Activated T-cell treated with anti-CD3 and anti-CD28 coated beads, Interleukin-2, amount 50 U/mL, for 48 hours (primary cell): ENCODE data around the gene NPY1R.
A peak's percentile ranks its signal among the peaks of the same experiment; 100 is the strongest.

Source experiments
- DNase-seq, 2 experiments: peaks; one replicate each; pipeline ENCODE4 v3.0.0-alpha.2; 2020

Gene NPY1R

DNA sequence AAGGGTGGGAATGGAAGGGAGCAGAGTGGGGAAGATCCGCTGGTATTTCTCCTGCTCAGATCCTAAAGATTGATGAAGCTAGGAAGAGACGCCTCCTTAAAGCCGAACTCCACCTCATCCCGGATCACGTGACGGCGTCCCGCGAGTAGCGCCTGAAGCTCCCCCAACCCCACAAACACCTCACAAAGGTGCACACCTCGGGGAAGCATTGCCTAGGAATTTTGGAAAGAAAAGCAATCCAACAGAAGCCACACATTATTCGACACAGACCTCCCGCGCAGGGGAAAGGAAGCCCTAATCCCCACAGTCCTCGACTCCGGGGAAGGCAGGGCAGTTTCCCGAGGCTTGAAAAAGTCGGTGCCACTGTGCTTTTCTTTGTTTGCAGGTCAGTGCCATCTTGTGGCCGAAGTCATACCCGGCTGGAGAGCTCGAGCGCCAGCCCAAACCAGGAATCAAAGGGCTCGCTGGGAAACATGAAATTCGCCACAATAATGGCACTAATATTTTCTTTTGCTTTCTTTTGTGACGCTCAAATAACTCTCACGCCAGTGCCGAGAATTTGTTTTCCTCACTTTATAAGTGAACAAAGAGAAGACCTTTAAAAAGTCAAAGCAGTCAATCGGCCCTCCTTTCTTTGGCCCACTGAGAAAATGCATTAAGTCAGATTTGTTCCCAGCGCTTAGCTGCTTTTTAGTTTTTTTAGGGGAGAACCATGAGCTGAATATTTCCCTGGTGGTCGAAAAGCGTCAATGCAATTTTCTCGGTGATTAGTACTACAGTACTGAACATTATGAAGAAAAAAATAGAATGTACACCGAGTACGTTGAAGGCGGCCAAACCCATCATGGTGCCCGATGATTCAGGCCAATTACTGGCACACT, at the start of gene NPY1R:
Gene NPY1R (minus strand): TSS at position 71 of the 881 bp plus-strand sequence. CDS start 6,042 bp downstream, outside the sequence.
- peak; percentile 50 to 54 for DNase-seq

DNA sequence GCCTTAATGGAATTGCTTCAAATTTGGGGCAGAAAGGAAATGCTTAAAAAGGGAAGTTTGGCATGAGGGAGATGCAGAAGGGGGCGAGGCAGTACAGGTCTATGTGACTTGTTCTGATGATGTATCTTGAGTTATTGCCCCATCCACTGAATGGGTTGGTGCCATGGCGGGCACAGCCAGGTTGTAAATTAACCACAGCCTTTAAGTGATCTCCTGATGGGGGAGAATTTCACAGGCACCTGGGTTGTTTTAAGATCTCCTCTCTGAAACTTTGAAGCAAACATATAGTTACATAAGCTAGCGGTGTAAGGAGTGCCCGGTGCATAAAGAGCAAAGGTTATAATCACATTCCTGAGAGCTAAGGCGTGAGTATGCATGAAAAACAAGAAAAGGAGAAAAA, 48.3 kb upstream of the NPY1R start:
- DNase-seq = no peak

DNA sequence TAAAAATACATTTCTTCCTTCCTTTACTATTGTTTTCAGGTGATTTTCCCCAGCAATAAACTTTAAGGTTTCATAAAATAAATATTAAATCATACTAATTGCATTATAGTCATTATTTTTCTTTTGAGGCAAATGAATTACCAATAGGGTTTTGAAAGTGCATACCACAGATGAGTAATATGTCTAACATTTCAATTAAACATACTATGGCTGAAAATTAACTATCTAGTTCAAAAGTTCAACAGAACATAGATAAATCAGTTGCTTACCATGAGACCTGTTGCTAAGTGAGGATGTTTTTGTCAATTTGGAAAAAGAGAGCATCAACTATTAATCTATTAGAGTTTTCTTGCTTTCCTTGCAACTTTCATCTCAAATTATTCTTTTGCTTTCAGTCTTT, 46.3 kb upstream of the NPY1R start:
- no peak for DNase-seq

DNA sequence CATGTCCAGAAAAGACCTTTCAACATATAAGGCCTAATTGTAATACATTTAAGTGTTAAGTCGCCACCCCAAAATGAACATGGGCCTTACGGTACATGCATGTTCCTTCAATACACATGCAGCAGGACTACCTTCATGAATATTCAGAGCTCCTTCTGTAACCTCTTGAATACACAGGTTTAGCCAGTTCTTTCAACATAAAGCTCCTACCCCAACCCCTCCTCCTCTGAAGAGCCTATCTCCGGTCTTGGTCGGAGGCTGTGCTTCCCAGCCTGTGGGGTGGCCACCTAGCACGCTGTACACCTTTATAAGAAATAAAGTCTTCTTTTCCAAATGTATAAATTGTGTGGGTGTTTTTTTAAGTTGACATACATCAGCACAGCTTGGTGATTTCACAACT, 39.6 kb upstream of the NPY1R start:
- no peak for DNase-seq

DNA sequence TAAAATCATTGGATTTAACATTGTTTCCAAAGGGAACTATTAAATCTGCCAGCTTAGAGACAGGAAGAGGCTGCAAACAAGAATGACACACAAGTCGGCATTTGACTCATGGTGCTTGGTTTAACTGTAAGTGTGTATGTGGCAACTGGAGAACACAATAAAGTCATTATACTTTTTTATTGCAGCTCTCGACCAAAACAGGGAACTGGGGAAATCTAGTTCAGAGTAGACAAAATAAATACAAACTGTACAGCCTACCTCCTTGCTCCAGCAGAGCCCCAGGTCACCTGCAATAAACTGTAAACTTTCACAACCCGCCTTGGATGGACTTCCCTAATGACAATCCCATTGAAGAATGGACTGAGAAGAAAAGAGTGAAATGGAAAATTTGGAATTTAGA, 35.3 kb upstream of the NPY1R start:
- no peak for DNase-seq

DNA sequence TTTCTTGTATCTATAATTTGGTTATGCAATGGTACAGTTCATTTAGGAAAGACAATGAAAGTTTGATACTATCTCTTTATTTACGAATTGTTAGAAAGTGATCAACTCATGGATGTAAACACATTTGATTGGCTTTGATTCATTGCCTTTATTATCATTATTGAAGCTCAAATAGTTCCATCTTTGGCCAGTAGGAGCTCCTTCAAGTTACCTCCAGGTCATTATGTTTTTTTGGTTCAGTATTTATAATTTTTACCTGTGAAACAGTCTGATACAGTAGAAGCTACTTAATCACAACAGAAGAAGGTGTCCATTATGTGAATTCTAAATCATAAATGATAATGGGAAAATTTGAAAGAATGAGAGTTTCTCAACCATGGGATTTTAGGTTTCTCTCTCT, 23.7 kb upstream of the NPY1R start:
- DNase-seq = no peak

DNA sequence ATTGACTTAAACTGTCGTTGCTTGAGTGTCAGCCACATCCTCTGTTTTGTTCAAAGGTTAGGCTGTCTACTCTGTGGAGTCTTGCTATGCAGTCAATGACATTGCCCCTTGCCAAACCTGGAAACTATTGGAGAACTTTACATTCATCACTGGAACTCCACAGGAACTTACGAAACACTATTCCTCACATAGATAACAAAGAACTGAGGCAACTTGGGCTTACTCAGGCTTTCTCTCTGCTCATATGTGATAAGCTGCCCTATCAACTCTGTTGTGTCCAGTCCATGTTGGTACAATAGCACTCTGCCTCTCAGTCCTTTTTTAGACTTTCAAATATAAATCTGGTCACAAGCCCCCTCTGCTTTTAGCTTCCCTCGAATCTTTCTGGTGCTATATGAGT, 20.7 kb upstream of the NPY1R start:
- no peak for DNase-seq

DNA sequence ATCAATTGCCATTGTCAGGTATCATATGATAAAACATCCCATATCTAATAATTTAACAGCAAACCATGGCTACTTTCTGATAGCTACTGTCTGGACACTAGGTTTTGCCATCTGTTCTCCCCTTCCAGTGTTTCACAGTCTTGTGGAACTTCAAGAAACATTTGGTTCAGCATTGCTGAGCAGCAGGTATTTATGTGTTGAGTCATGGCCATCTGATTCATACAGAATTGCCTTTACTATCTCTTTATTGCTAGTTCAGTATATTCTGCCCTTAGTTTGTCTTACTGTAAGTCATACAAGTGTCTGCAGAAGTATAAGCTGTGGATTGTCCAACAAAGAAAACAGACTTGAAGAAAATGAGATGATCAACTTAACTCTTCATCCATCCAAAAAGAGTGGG, 18.3 kb upstream of the NPY1R start:
- no peak for DNase-seq

DNA sequence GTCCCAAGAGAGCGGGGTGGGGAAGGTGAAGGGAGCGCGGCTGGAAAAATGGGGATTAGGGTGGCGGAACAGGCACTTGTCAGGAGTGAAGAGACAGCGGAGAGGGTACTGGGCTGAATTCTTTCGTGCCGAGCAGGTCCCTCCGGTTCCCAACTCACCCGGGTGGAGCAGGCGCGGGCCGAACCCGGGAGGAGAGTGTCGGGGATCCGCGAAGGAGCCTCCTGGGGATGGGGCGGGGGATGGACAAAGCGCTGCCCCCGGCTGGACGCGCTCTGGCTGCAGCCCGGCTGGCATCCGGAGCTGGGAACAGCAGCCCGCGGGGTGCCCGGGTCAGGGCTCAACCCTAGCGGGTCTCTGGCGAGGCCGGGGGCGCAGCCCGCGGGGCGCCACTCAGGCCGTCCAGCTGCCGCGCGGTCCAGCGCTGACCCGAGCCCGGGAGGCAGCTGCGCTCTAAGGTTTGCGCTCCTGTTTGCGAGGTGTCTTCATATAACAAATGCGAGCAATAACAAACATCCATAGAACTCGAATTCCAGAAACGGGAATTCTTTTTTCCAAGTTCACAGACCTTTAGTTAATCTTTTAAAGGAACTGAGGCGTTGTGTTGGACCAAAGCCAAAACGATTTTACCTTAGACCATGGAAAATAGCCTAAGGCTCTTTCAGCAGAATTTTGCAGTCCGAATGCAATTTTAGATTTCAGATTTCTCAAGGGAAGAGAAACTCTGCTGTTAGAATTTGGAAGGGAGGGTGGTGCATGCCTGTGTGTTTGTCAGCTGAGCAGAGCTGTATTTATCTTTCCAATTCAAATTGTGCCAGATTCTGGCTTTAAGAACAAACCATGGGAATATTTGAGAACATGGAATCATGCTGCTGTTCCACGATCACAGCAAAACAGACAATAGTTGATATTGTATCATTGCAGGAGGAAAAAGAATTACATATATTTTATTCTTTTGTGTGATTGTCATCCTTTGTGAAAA, 12.0 kb upstream of the NPY1R start:
- no peak for DNase-seq

DNA sequence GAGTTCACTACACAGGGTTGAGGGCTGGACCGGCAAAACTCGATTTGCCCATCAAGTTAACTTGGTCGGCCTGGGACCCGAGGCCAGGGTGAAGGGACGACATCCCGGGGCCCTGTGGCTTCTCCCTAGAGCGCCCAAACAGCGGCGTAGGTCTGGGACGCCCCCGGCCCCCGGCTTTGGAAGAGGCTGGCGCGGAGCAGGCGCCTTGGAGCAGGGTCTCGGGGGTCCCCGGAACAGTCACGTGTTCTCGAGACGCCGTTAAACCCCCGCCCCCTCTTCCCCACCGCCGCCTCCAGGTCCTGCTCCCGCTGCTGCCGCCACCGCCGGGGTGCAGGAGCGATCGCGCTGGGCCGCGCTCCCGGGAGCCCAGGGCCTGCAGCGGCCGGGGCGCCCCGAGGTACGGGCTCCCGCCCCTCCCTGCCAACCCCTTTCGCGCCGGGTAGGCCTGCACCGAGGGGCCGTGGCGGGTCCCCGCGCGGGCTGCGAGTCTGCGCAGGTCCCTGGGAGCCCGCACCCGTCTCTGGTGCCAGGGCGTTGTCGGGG, 11.3 kb upstream of the NPY1R start, which contains the start of gene NPY5R:
Gene NPY5R (plus strand): TSS at position 289 of the 543 bp plus-strand sequence. CDS start 6,382 bp downstream, outside the sequence.
- DNase-seq = no peak

DNA sequence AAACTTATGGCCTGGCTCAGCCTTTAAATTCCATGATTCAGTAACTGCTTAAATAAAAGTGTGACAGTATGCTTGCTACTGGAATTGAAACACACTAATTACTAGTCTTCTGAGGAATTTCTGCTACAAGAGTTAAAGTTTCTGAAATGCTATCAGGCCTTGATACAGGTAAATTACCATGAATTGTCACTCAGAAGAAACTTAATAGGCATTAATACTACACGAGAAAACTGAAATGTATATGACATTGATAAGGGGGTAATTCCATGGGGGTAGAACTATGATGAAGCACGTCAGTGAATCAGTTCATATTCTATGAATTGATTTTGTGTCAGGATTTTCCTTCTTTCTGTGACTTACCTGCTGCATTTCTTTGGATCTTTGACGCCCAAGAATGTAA, 3.0 kb upstream of the NPY1R start:
- no peak for DNase-seq

DNA sequence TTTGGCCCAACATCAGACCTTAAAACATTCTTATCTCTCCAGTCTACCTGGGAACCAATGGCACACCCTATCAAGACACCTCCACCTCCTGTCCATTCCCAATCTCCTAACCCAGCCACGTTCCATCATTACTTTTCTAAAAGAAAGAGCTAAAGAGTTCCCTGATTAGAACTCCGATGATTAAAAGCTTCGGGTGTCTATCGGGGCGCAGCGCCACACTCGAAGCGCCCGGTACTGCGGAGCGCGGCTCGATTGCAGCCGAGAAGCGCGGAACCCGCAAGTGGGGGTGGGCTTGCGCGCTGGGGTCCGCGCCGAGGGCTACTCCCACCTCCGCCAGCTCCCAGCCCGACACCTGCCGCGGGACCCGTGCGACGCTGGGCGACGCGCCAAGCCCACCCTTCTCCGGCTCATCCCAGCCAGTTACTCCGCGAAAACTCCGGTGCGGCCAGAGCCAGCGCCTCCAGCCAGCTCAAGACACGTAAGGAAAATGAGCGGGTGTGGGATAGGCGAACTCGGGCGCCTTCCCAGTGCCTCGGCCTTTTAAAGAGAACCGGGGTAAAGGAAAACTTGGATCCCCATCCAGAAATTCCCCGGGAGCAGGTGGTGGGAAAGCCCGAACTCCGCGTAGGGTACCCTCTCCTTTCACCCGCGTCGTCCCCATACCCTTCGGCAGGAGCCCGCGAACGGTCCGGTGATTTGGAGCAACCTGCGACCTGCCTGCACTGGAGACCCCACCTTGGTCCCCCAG, 593 bp downstream of the NPY1R start:
- DNase-seq = peak in 1 of 2 experiments; percentile 22

DNA sequence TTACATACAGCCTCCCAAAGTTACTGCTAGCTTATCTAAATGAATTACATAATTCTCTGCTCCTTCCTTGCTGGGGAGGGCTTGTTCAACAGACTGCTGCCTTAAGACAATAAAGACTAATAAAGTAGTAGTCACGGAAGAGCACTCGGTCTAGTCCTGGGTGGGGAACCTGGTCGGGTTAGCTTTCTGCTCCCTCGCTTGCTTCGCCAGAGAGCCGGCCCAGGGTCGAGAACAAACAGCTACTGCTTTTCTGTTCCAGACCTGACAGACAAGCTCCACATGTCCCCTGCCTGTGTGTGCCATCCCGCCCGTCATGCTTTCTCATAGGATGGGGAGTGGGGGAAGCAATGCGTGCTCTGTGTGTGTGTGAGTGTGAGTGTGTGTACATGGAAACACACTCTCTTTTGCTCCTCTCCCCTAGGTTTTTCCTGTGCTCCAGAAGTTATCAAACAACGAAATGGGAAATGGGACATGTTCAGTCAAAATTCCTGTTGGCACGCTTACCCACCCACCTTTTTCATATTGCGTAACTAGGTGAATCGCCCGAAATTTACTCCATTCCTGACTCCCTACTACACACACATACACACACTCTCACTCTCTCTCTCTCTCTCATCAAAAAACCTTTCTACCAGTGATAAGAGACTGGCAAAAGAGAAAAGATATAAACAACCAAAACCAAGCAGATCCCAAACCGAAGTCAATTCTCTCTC, 1.3 kb downstream of the NPY1R start:
- DNase-seq = no peak

DNA sequence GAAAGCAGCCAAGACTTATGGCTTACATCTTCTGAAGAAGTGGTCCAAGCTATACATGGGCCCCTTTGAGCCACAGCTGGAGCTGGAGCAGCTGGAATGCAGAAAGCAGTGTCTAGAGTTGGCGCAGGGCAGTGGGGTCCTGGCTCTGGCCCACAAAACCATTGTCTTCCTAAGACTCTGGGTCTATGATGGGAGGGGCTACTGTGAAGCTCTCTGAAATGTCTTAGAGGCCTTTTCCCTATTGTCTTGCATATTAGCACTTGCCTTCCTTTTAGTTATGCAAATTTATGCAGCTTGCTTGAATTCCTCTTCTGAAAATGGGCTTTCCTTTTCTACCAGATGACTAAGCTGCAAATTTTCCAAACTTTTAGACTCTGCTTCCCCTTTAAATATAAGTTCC, 15.3 kb downstream of the NPY1R start:
- no peak for DNase-seq

DNA sequence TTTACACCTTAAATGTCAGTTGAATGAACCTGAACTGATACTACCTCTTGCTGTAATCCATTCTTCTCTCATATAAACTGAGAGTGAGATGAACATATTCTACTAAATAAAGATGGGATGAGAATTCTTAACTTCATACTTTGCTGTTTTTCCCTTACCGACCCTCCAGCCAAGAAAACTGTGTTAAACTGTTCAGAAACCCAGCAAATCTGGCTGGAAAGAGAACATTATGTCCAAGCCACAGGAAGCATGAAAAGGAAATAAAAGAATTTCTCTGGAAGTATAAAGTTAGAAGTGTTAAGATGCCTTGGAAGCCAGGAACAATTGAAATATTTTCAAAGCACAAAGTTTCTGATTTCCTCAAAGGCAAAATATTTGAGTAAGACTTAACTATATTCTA, 22.9 kb downstream of the NPY1R start:
- no peak for DNase-seq

DNA sequence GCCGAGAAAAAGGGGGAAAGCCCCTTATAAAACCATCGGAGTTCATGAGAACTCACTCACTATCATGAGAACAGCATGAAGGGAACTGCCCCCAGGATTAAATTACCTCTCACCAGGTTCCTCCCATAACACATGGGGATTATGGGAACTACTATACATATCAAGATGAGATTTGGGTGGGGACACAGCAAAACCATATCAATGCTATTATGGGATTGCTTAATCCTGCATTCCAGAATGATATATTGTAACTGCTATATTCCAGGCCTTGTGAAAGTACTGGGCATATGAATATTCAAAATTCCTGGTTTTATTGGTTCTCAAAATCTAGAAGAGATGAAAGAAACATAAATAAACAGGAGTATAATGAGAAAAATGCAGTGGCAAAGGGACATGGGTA, 29.3 kb downstream of the NPY1R start:
- no peak for DNase-seq

DNA sequence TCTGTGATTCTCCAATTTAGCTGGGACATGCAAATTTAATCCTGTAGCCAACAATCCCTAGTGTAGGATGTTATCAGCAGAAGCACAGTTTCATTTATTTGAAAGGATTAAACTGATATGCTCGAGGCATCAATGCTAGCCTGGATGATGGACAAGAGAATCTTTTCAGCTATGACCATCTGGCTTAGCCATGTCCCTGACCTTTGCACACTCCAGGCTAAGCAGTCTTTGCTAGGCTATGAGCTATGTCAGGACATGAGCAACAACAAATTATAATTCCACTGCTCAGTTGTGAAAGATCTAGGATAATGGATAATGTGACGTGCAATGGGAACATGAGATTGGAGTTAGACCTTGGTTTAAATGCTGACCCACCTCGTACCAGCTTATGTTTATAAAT, 32.0 kb downstream of the NPY1R start:
- no peak for DNase-seq

DNA sequence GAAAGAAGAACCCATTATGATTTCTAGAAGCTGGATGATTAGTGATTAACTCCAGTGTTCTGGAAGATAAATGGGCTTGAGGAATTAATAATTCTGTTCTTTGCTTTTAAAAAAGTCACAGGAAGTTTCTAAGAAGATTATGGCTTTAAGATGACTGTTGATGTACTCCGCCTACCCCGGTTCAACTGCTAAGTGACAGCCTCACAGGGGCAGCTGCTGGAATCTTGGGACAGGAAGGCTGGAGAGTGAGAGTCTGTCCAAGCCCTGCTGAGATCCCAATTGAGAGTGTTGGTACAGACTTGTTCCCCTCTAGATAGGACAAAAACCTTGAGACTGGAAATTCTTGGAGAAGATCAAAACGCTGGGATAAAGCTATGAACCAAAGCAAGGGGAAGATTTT, 37.3 kb downstream of the NPY1R start:
- DNase-seq = no peak

DNA sequence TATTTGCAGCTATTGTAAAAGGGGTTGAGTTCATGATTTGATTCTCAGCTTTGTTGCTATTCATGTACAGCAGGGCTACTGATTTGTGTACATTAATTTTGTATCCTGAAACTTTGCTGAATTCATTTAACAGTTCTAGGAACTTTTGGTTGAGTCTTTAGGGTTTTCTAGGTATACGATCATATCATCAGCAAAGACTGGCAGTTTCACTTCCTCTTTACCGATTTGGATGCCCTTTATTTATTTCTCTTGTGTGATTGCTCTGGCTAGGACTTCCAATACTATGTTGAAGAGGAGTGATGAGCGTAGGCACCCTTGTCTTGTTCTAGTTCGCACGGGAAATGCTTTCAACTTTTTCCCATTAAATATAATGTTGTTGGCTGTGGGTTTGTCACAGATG, 48.1 kb downstream of the NPY1R start:
- no peak for DNase-seq

DNA sequence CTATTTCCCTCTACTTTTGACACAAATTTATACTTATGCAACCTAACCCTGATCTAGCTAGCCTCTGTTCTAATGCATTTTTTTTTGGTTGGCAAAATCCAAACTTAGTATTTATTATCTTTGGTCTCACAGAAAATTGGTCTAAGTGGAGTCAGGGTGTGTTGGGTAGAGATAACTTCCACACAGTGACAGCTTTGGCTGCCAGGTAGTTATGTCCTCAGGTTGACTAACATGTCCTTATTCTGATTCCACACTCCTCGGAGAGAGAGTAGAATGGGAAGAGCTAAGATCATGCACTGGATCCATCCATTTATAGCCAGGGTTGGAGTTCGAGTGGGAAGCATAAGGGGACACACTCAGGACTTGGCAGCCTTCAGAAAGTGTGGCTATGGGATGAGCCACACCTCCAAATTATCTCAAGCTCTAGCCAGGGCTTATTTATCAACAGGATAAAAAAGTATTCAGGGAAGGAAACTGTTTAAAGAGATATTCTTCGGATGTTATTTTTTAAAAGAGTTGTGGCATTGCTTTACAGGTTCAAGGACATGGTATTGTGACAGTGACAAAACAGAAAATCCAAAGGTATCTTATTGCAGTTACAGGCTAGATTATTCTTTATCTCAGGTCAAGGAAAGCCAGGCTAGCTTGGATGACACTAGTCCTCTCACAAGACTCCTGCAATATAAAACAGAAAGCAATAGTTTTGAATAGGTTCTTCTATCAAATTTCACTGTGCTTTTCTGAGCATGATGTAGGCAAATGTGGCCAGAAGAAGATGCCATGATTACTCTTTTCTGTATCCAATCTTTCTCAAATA, 51.5 kb downstream of the NPY1R start:
- no peak for DNase-seq

DNA sequence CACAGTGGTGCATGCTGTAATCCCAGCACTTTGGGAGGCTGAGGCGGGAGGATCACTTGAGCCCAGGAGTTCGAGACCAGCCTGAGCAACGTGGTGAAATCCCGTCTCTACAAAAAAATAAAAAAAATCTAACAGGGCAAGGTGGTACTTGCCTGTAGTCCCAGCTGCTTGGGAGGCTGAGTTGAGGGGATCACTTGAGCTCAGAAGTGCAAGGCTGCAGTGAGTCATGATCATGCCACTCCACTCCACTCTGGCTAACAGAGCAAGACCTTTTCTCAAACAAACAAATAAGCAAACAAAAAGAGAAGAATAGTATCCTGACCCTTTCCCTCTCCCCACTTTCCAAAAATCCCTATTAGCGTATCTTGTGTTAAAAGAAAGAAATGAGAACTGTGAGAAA, 52.7 kb downstream of the NPY1R start:
- no peak for DNase-seq
